ENCODE measurements around the gene EIF4EBP2. TPM values are rescaled to one million over a fixed set of nuclear protein-coding genes. Genes with fewer than 3 reads are reported as not detected.

Gene EIF4EBP2
- polyA plus RNA-seq, 3 donors, result 26.3 to 93.8 (median 73.4) TPM

- Histone ChIP-seq H2AFZ (ENCODE audit: insufficient read depth, low read depth, low read length, poor library complexity, severe bottlenecking) (no peak overlapping the region), H3K27ac (ENCODE audit: low read depth in 1 of 2, low read length in 2 of 2) (no peak overlapping the region), H3K27me3 (ENCODE audit: control insufficient read depth in 2 of 2, insufficient read depth in 2 of 2, low read length in 2 of 2) (peaks cover 12 to 40% of the 10 kb centered on the region in 2 donors), H3K9ac (ENCODE audit: insufficient read depth, low read length, poor library complexity, severe bottlenecking) (no peak overlapping the region), H3K4me3 (replicated peaks in 1 of 3; ENCODE audit: low read depth in 2 of 3, low read length in 3 of 3) (no peak overlapping the region), H3K4me1 (ENCODE audit: control insufficient read depth in 1 of 2, insufficient read depth in 2 of 2, low read length in 2 of 2) (peaks cover 8 to 11% of the 10 kb centered on the region in 2 donors), H3K36me3 (replicated peaks in 1 of 2; ENCODE audit: control insufficient read depth in 1 of 2, insufficient read depth in 2 of 2, low read length in 2 of 2) (no peaks in the 10 kb centered on the region), H3K79me2 (ENCODE audit: insufficient read depth, low read length) (no peaks in the 10 kb centered on the region), H3K9me3 (replicated peaks in 1 of 2; ENCODE audit: control insufficient read depth in 1 of 2, insufficient read depth in 1 of 2, low read length in 2 of 2) (peaks cover 2 to 6% of the 10 kb centered on the region in 2 donors), H3K4me2 (replicated peaks; ENCODE audit: extremely low read depth, low read length, poor library complexity, severe bottlenecking) (no peak overlapping the region), H4K20me1 (ENCODE audit: insufficient read depth, low read length) (no peaks in the 10 kb centered on the region)
- Mint-ChIP-seq H3K4me3 (peak overlapping the region in 1 of 2 donors; percentile 80), H3K9me3 (peaks cover 0 to 5% (median 0%) of the 10 kb centered on the region in 7 donors), H3K36me3 (peaks cover 0 to 1% of the 10 kb centered on the region in 2 donors), H3K27ac (no peak overlapping the region), H3K27me3 (ENCODE audit: low read depth in 3 of 3) (peaks cover 46 to 54% (median 46%) of the 10 kb centered on the region in 3 donors), H3K4me1 (peaks cover 13% of the 10 kb centered on the region)
- DNase-seq, result no peak
- intact Hi-C loops (cut with micrococcal nuclease), result no loop called here
- no peak for TF ChIP-seq CTCF (IDR thresholded peaks at IDR 0.05)
- WGBS (ENCODE audit: insufficient coverage), result 35% methylated on average over 15 of the region's 19 CpGs
These were observed 55.3 kb downstream of the EIF4EBP2 start for GRCh38 chr10:70459061-70459773.

GRCh38 chr10:70459774-70460490 lies 56.0 kb downstream of the EIF4EBP2 start:
- no peaks in the 10 kb centered on the region for H3K79me2 ChIP-seq (ENCODE audit: insufficient read depth, low read length)
- Mint-ChIP-seq H3K27ac (peak overlapping the region in 1 of 7 donors; percentile 58), H3K4me1 (peaks cover 13% of the 10 kb centered on the region), H3K9me3 (peaks cover 0 to 5% (median 0%) of the 10 kb centered on the region in 7 donors), H3K27me3 (ENCODE audit: low read depth in 3 of 3) (peaks cover 46 to 54% (median 46%) of the 10 kb centered on the region in 3 donors), H3K4me3 (peak overlapping the region in 1 of 2 donors; percentile 80), H3K36me3 (peaks cover 0 to 1% of the 10 kb centered on the region in 2 donors)
- H3K9me3 ChIP-seq (replicated peaks in 1 of 2; ENCODE audit: control insufficient read depth in 1 of 2, insufficient read depth in 1 of 2, low read length in 2 of 2), result peaks cover 2 to 6% of the 10 kb centered on the region in 2 donors
- no peak overlapping the region for H3K4me2 ChIP-seq (replicated peaks; ENCODE audit: extremely low read depth, low read length, poor library complexity, severe bottlenecking)
- no peaks in the 10 kb centered on the region for H3K36me3 ChIP-seq (replicated peaks in 1 of 2; ENCODE audit: control insufficient read depth in 1 of 2, insufficient read depth in 2 of 2, low read length in 2 of 2)
- no peaks in the 10 kb centered on the region for H4K20me1 ChIP-seq (ENCODE audit: insufficient read depth, low read length)
- TF ChIP-seq CTCF (IDR thresholded peaks at IDR 0.05), result no peak
- WGBS (ENCODE audit: insufficient coverage), result 71% methylated on average over 24 of the region's 29 CpGs
- H3K27ac ChIP-seq (ENCODE audit: low read depth in 1 of 2, low read length in 2 of 2), result no peak overlapping the region
- intact Hi-C loops (cut with micrococcal nuclease), result no loop called here
- peaks cover 12 to 40% of the 10 kb centered on the region in 2 donors for H3K27me3 ChIP-seq (ENCODE audit: control insufficient read depth in 2 of 2, insufficient read depth in 2 of 2, low read length in 2 of 2)
- H3K4me1 ChIP-seq (ENCODE audit: control insufficient read depth in 1 of 2, insufficient read depth in 2 of 2, low read length in 2 of 2), result peaks cover 8 to 11% of the 10 kb centered on the region in 2 donors
- H3K9ac ChIP-seq (ENCODE audit: insufficient read depth, low read length, poor library complexity, severe bottlenecking), result no peak overlapping the region
- H2AFZ ChIP-seq (ENCODE audit: insufficient read depth, low read depth, low read length, poor library complexity, severe bottlenecking), result no peak overlapping the region
- no peak overlapping the region for H3K4me3 ChIP-seq (replicated peaks in 1 of 3; ENCODE audit: low read depth in 2 of 3, low read length in 3 of 3)
- no peak for DNase-seq
